LNCAP (cell line): ENCODE measurements around the gene BBS1.

ENCODE experiments used
- CTCF ChIP-seq: fragments of 450-650 bp; IDR thresholded peaks from 2 replicates; pipeline ENCODE4 v1.5.1; 2017; ENCODE audit warnings: mild to moderate bottlenecking

The BBS1 gene

GRCh38 chr11:66493130-66493529 lies 17.3 kb upstream of the BBS1 start:
- TF ChIP-seq CTCF = no peak

DNA sequence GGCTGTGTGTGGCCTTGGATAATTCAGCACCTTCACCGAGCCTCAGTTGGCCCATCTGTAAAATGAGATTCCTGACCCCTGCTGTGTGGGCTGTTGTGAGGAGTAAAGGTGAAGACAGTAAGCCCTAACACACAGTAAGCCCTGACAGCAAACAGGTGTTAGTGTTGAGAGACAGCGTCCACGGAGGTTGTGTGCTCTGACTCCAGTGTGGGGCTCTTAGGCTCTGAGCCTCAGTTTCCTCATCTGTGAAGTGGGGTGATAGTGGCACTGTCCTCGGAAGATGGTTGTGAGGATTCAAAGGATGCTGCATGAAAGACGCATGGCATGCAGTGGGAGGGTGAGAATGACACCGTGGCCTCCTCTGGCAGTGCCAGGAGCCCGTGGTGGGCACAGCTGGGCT lies 16.0 kb upstream of the BBS1 start:
- no peak for TF ChIP-seq CTCF

GRCh38 chr11:66494935-66495334 lies 15.5 kb upstream of the BBS1 start:
- no peak for TF ChIP-seq CTCF

DNA sequence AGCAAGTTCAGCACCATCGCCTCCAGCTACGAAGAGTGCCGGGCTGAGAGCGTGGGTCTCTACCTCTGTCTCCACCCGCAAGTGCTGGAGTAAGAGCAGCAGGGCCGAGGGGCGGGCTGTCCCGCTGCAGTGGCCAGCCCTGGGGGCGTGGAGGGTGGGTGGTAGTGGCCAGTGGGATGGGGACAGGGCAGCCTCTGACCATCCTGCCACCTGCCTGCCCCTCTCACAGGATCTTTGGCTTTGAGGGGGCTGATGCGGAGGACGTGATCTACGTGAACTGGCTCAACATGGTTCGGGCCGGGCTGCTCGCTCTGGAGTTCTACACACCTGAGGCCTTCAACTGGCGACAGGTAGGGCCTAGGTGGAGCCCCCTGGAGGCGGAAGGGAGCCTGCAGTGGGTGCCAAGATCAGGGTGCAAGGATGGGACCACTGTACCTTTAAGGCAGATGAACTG lies 15.0 kb upstream of the BBS1 start:
- TF ChIP-seq CTCF = peak; percentile 41

DNA sequence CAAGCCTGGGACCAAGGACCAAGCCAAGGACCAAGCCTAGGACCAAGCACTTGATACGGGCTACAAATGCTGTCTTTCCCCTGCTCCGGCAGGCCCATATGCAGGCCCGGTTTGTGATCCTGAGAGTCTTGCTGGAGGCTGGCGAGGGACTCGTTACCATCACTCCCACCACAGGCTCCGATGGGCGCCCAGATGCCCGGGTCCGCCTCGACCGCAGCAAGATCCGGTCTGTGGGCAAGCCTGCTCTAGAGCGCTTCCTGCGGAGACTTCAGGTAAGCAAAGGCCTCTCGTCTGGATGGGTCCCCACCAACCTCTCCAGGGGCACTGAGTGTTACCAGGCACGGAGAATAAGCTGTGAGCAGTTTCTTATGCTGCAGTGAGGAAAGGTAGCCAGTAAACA lies 13.2 kb upstream of the BBS1 start:
- TF ChIP-seq CTCF = no peak

- no peak for TF ChIP-seq CTCF
Observed at GRCh38 chr11:66498506-66498905, 11.9 kb upstream of the BBS1 start.

DNA sequence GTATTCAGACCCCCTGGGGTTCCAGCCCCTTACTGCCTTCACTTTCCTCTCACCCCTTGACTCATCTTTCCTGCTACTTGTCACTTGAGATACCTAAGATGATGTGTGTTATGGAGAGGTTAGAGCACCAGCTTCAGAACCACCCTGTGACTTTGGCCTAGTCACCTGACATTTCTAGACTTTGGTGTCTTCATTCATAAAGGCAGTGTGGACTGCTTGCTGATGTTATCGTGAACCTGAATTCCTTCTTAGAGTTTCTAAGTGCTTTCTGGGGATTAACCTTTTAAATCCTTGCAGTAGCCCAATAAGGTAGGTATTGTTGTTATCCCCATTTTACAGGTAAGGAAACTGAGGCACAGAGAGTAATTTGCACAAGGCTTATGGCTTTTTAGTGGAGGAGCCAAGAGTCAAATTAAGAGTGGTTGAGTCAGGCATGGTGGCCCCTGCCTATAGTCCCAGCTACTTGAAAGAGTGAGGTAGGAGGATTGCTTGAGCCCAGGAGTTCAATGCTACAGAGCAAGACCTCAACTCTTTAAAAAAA lies 5.1 kb upstream of the BBS1 start:
- no peak for TF ChIP-seq CTCF

DNA sequence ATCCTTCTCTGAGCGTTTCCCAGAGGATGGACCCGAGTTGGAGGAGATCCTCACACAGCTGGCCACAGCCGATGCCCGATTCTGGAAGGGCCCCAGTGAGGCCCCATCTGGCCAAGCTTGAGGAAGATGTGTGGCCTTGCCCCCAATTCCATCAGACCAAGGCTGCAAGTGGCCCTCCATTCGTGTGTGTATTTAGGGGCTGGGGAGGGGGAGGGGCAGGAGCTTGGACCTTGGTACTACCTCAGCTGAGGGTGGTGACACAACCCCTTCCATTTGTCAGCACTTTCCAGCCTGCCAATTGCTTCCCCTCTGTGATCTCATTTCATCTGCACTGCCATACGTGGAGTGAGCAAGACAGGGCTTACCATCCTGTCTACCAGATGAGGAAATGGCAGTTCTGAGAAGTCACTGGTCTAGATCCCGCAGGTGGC lies 1.3 kb upstream of the BBS1 start:
- no peak for TF ChIP-seq CTCF
